HG03565 (cell line): Measurements from ENCODE around the gene RAMAC.
"Not testable (repeated sequence)": the region's sequence is repeated elsewhere in the genome, so short reads cannot be mapped to it uniquely, and the experiment has no call there.

Source experiments
- ATAC-seq: cut with Tn5 transposase; IDR thresholded peaks from one replicate; pipeline ENCODE4 v1.9.1; 2021; ENCODE audit warnings: mild to moderate bottlenecking, moderate library complexity; ENCODE audit not compliant: unreplicated experiment

RAMAC gene

DNA sequence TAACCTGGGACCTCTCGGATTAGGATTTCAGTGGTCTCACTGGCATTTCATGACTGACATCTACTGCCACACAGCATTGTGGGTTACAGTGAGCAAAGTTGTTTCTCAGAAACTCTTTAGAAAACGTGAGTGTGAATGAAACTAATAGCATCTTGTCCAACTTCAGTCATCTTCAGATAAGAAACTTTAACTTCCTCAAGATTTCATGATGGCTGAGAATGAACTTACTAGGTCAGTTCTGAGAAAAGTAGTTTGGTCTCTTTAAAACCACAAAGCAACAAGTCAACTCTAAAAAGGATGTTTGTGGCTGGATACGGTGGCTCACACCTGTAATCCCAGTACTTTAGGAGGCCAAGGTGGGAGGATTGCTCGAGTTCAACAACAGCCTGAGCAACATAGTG lies 19.3 kb upstream of the RAMAC start:
- ATAC-seq: peak; percentile 86

DNA sequence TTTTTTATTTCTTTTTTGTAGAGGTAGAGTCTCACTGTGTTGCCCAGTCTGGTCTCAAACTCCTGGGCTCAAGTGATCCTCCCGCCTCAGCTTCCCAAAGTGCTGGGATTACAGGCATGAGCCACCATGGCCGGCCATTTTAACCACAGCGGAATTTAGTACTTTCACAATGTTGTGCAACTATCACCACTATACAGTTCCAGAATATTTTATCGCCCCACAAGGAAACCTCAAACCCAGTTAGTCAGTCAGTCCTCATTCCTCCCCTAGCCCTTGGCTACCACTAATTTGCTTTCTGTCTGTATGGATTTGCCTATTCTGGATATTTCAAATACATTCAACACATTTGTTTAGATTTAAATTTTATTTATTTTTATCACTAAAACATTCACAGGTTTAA lies 17.9 kb upstream of the RAMAC start:
- ATAC-seq: no peak

DNA sequence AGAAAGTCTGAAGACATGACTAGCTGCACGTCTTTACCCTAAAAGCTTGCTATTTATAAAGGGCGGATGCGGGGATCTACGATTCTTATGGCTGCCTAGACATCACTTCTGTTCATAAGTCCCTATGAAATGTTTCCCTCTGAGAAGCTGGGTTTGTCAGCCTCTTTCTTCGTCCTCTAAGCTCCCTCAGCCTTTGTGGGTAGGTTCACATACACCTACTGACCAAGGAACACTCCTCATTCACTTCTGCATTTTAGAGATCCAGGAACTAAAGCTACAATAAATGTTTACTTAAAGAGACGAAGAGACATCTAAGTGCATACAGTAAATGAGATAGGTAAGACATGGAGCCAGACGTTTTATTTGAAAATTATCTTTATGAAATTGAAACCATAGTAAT lies 16.7 kb upstream of the RAMAC start:
- no peak for ATAC-seq

DNA sequence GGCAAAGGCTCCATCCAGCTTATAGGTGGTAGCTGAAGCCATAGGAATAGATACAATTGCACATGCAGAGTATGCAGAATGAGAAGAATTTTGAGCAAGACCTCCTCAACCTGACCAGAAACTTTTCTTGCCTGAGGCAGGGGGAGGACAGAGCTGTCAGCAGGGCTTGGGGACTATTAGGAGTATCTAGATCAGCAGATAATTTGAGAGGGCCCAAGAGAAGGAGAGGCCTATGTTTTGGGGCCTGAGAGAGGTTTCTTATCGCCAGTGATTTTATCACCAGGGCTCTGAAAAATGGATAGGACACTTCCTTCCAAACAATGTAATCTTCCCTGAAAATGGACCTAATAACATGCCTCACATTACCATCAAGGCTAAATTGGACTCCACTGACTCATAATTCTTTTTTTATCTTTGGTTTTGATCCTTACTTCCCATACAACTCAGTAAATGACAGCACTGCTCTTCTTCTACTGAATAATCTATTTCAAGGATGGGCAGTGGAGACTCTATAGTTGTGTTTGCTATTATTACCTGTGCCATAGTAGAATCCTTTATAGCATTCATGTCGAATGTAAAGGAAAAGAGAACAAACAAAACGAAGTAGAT lies 15.8 kb upstream of the RAMAC start:
- no peak for ATAC-seq

DNA sequence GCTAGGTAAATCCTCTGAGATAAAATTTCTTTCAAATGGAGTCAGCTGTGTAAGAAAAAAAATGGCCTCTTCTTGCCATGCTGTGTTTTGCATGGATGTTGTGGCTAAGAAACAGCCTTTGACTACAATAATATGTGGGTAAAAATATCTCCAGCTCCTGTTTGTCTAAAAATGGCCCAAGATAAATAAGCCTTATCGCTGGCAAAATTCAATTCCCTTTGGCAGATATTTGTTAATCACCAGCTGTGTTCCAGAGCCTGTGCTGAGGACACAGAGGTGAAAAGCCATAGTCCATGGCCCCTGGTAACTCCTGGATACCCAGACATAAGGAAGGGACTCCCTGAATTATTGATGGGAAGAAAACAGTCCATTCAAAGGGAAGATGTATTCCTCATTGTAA lies 15.3 kb upstream of the RAMAC start:
- no peak for ATAC-seq

DNA sequence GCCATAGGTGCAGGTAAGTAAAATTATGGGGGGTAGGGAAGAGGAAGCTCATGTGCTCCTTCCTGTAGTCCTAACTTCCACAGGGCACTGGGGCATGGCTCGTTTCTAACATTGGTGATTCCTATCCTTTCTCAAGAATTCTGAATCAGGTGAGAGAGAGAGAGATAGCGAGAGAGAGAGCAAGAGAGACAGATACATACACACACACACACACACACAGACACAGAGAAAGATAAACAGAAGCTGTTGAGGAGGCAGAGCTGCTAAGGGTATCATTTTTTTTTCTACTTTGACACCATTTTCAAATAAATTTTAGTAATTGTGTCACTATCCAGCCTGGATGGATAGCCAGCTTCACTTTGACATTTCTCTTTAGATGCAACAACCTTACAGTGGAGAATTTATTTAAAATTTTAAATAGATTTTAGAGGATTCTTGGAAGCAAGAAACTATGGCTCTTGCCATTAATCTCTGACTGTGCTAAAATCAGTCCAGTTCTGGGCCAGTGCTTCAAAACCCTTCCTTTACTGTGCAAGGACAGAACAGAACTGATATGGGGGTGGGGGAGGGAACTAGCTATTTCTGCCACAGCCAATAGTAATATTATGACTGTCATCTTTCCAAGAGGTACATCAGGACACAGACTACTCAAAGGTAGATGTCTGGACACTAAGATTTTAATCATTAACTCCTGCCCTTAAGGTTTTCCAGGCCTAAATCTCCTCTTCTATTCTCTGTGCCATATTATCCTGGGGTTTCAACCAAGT lies 14.6 kb upstream of the RAMAC start:
- ATAC-seq: no peak

DNA sequence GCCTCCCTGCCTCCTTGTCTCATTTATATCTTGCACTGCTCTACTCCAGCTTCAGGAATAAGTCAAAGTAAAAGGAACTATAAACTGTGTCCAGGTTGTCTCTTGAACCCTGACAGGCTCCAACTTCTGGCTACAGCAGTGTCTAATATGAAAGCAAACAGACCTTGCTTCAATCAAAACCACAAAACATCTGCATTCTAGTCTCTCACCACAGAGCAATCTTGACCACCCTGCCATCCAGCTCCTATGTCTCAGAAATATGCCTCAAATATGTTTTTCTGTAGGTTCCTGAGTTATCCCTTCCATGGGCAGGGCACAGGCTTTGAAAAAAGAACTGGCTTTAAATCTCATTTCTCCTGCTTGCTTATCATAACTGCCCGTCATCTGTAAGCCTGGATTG lies 13.0 kb upstream of the RAMAC start:
- no peak for ATAC-seq

DNA sequence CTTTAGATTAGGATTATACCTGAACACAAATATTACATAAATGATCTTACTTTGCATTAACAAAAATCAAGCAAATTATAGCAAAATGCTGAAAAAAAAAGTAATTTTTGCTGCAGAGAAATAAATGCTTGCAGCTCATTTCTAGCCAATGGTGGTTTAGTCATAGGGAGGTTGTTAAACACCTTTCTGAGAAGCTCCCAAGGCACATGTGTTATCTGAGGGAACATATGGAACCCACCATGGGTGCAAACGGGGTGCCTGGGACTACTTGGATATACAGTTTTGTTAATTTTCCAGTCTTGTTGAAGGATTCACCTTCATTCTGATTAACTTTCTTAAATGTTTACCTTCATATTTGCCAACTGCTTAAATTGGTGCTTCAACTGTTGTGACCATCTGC lies 8.9 kb upstream of the RAMAC start:
- ATAC-seq: no peak

DNA sequence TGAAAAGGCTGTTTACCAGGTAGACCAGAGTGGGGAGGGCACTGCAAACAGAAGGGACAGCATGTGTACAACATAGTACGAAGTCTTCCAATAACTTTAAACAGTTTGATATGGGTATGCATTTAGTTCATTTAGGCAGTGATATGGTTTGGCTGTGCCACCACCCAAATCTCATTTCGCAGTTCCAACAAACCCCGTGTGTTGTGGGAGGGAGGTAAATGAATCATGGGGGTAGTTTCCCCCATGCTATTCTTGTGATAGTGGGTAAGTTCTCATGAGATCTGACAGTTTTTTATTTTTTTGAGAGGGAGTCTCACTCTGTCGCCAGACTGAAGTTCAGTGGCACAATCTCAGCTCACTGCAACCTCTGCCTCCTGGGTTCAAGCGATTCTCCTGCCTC lies 7.6 kb upstream of the RAMAC start:
- no peak for ATAC-seq

DNA sequence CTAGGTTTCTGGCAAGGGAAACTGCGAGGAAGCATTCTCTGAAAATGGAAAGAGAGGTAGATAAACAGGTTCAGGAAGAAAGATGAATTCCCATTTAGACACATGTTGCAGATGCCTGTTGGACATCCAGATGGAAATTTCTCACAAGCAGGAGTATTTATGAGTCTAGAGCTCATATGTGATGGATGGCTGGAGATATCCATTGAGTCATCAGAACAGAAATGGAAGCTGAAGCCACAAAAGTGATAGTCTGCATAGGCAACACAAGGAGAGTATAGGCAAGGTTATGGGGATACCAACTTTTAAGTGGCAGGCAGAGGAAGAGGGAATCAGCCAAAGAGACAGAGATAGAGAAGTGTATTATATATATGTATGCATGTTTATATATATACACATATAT lies 6.3 kb upstream of the RAMAC start:
- ATAC-seq: no peak

DNA sequence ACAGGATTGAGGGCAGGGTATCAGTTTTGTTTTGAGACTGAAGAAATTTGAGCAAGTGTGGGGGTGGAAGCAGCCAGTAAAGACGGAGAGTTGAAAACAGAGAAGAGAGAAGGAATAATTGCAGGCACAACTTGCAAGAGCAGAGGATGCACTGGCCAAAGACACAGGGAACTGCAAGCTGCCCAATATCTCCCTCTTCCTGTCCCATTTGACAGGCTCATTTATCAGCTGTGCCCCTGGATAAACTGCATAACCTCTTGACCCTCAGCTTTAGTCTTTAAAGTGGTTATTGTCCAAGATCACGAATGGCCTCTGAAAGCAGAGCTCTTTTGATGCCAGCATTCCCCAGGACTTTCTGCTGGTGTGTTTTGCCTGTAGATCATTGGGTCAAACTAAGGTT lies 5.0 kb upstream of the RAMAC start:
- ATAC-seq: no peak

DNA sequence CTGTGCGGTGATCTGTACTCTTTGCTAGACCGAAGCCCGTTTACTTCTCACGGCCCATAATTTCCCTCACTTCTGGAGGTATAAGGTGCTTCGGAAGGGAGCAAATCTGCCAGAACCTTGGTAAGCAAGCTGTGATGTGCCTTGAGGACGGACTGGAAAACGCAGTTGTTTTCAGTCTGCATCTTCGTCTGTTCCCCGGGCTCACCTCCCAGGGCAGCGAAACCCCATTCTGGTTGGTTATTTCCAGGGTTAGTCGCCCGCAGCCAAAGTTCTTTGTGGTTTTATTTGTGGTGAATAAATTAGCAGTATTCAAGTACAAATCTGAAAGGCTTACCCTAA lies 401 bp downstream of the RAMAC start:
- peak; percentile 11 for ATAC-seq

DNA sequence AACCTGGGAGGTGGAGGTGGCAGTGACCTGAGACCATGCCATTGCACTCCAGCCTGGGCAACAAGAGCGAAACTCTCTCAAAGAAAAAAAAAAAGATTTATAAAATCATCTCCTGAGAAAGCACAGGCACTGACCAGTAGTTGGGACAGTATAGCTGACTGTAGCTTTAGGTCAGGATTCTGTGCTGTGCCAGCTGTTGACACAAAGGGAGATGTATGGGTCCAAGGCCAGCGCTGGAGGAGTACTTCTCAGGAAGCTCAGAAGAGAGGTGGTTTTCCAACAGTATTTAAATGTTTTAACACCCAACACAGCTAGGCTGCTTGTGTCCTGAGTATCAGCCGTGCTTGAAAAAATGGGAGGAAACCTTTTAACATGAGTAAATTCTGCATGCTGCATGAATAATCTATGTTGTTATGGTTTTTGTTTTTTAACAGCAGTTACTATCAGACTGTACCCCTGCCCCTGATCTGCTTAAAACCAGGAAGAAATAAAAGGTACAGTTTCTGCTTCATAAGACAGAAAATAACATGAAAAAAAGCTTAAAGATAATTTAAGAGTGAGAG lies 6.5 kb downstream of the RAMAC start:
- ATAC-seq: no peak

DNA sequence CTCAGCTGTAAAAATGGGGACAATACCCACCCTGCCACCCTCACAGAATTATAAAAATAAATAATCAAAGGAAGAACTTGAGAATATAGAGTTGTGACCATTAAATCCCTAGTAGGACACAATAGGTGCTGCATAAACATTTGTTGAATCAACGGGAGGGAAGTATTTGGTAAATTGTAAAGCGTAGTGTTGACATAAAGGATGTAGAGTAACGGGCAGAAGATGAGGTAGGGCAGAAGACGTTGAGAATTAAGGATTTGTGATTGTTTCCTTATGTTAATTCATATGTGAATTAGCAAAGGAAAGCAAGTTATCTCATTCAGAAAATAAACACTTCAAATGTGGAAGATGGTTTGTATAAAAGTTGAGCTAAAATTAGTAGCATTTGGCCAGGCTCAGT lies 7.1 kb downstream of the RAMAC start:
- no peak for ATAC-seq

DNA sequence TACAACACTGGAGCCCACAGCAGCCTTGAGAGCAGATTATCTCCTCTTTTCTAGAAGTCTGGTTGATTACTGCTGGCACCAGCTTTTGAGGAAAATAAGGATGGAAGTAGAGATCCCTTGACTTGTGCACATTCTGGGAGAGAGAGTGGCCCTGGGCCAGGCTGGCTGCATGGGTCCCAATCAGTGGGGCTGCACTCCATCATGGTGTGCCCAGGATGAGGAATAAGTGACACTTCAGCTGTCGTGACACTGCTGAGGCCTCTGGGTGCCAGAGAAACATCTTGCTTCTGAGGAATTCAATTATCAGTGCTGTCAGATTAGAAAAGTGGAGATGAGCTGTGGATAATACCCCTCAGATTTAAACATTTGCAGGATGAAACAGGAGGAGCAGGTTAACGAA lies 9.1 kb downstream of the RAMAC start:
- ATAC-seq: no peak

DNA sequence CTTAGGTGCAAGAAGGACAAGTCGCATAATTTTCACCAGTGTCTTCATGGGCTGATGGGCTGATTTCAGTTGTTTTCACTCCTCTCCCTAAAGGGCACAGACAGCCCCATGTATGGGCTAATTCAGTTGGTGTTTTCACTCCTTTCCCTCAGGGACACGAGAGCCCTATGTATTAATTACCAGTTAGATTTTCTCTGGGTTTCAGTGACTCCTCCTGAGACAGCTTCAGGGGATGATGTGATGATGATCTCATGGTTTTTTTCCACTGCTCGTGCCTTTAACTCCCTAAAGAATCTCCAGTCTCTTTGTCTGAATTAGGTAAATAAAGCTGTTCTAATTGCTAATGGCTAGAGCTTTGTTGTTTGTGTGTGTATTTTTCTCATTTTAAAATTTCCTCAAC lies 9.9 kb downstream of the RAMAC start:
- no peak for ATAC-seq

DNA sequence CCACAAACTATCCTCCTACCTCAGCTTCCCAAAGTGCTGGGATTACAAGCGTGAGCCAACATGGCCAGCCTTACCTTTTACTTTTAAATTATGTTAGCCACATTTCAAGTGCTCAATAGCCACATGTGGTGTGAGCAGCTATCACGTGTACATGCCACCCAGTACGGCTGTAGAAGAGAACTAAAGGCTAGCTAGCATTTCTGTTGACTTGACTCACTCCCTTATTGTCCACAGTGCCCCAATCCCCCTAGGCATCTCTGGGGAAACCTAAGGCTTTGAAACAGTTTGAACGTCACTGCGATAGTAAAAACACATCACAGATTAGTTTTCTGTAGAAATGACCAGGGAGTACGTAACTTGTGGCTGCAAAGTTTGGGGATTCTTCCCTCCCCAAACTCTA lies 13.4 kb downstream of the RAMAC start:
- ATAC-seq: no peak

DNA sequence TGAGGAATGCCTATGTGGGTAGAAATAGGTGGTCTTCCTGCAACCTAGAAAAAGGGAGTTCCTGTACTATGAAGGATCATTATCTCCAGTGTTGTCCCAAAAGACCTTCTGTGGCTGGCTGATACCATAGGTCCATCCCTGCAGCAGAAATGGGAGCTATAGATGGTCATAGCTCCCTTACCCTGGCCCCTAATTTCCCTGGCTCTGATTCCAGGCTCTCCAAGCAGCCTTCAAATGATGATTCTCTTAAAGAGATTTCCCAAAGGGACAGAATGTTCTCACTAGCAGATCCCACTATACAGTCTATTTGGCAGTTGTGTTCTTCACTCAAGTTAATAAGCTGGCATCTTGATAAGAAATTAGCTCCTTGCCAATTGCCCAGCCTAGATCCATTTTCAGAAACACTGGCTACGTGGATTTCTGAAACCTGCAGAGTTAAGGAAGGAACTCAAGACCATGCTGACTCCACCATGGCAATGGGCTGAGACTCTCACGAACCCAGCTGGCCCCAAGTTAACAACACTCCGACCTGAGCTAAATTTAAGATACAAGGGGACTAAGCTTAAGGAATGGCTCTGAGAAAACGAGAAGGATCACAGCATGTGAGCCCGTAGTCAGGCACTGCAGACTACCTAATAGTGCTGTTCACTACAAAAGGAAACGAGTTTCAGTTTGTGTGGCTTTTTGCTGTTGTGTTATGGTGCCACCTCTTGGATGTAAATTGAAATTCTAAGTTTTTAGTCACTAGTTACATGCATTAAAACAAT lies 14.1 kb downstream of the RAMAC start:
- ATAC-seq: peak; percentile 80

DNA sequence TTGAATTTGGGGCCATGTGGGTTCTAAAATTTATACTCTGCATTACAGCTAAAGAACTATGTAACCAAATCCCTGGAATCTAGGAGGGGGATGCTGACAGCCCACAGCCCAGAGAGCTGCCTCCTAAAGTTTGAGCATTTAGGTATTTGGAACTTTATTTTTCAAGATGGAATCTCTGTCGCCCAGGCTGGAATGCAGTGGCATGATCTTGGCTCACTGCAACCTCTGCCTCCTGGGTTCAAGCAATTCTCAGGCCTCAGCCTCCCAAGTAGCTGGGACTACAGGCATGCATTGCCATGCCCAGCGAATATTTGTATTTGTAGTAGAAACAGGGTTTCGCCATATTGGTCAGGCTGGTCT lies 14.6 kb downstream of the RAMAC start:
- not testable (repeated sequence) for ATAC-seq

DNA sequence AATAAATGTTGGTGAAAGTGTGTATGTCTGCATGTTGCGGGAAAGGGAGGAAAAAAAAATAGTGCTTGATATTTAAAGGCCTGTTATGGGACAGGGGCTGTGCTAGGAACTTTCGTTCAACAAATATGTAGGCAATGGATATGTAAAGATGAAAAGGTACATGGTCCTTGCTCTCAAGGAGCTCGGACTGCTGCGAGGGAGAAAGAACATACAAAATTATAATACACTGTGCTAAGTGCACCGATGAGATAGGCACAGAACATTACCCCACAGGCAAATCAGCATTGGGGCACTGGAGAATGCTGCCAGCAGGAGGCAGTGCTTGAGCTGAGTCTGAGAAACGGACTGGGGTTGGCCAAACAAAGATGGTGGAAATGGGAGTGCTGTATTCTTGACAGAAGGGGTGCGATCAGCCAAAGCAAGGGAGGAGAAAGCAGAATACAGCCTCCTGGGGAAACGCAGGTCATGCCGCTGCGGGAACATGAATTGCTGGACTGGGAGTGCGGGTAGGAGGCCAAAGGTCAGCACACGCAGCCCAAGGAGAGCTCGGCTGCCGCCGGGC lies 24.8 kb downstream of the RAMAC start:
- ATAC-seq: peak; percentile 46

DNA sequence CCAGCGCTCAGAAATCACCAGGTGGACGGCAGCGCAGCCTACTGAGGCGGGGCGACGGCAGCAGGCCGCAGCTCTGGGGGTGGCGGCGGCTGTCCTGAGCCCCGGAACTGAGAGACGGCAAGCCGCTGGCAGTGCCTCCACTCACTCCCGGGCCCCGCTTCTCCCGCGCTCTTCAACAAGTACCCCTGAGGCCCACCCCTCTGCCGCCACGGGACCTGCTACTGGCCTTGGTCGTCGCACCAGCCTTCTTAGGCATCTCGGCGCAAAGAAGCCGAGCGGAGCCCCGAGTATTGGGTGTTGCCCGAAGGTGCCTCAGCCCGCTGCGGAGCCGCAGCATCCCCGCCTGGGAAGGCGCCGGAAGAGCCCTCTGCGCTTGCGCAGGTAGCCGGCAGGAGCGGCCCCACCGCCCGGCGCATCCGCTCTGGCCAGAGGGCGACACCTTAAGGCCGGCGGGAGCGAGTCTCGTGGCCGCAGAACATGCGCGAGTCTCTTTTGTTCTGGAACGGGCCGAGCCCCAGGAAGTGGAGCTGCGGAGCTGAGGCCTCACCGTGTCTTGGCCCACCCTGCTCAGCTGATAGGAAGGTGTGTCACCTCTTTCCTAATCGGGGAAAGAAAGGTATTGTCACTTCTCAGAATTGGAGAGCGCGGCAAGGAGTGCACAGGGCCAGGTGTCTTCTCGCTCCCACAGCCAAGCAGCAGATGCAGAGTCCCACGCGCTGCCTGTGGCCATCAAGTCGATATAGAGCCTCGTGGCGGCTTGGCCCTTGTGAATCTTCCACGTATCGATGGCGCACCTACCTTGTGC lies 25.5 kb downstream of the RAMAC start, which contains the start of gene C15orf40:
C15orf40 (minus strand) TSS at position 369 of the 805 bp plus-strand sequence; CDS start at position 337, 32 bp downstream.
- peak; percentile 86 for ATAC-seq
